ENCODE measurements around the gene ISOC2.
"Not testable (repeated sequence)": the region's sequence is repeated elsewhere in the genome, so short reads cannot be mapped to it uniquely, and the experiment has no call there.

Gene ISOC2

DNA sequence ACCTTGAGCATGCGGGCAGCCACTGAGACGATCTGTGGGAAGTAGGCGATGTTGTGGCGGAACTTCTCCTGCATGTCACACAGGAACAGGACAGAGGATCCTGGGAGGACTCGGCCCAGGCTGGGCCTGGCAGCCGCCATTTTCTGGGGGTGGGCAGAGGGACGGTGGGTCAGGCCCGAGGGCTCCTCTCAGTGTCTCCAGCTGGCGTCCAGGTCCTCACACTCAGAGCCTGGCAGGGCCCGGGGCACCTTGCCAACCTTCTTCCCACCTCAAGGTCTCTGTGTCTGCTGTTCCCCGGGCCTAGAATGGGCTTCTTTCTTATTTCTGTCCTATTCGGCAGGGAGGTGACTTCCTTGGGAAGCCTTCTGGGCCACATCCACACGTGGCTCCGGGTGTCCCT lies 5.1 kb downstream of the ISOC2 start:
- DNase-seq, result no peak

DNA sequence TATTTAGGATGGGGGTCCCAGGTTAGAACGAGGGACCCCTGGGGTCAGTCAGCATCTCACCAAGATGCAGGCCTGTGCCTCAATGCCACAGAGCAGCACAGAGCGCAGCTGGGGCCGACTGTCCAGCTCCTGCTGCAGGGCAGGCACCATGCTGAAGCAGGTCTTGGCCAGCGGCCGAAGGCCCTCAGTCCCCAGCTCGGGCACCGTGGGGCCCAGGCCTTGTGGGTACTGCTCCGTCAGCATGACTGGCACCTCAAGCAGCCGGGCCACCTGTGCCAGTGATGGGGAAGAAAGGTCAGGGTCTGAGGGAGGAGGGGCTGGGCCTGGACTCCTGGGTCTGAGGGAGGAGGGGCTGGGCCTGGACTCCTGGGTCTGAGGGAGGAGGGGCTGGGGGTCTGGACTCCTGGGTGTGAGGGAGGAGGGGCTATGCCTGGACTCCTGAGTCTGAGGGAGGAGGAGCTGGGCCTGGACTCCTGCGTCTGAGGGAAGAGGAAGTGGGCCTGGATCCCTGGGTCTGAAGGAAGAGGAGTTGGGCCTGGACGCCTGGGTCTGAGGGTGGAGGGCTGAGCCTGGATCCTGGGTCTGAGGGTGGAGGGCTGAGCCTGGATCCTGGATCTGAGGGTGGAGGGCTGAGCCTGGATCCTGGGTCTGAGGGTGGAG lies 5.7 kb downstream of the ISOC2 start:
- no peak for DNase-seq

DNA sequence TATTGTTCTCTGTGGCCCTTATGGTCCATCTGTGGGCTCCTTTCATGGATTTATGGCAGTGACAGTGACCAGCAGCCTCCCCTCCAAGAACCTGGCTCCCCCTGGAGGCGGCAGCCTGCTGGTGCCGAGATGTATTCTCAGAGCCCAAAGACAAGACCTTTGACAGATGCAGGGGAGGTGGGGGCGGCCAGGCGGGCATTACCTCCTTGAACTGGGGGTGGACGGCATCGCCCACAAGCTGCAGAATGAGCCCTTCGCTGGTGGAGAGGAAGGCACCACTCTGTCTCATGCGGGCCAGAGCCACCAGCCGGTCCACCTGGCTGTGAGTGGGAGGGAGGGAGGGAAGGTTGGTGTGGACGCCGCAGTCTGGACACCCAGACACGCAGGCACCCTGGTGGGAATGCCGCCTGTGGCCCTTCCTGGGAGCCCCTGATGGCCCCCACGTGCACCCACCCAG lies 6.6 kb downstream of the ISOC2 start:
- peak; percentile 43 for DNase-seq

DNA sequence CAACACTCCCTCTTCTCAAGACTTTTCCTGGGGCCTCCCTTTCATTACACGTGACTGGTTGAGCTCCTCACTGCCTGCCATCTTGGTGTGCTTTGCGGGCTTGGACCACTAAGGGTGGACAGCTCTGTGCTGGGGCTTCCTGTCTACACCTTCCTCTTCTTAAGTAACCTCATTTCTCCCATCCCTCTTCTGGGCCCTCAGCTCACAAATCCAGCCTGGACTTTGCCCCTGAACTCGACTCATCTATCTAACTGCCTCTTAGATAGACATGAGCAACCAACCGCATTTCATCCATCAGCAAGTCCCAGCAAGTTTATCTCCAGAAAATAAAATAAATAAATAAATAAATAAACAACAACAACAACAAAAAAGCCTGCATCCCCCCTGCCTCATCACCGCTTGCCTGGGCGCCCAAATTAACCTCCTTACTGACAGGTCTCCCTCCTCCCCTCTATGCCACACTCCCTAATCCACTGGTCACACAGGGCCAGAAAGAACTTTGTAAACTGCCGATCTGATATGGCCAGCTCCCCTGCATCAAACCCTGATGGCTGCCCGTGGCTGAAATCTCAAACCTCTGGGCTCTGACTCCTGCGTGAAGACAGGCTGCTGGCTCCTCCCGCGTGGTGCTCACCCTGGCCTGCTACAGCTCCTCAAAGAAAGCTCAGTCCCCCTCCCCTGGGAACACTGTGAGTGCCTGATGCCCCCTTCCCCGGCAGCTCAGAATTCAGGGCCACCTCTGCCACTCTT lies 7.8 kb downstream of the ISOC2 start:
- DNase-seq, result no peak

DNA sequence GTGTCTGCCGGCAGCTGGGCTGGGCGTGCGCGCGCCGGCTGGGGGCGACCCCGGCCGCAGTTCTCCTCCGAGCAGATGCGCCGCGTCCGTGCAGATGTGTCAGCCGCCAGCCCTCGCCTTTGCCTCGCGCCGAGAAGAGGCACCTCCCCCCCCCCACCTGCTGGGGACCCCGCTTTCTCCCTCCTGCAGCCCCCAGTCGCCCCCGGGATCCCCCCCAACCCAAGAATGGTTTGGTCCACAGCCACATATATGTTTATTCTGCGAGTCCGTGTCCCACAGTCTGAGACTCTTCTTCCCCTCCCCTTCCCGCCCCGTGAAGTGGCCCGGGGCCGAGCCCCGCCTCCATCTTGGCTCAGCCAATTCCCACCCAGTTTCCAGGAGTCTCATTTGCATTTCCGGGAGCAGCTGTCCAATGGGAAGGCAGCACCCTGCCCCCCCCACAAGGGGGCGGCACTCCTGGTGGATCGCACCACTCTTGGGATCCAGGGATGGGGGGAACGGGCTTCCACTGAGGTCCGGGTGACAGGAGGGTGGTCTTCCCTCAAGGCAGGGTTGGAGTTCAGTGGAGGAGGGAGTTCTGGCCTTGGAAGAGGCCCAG lies 8.6 kb downstream of the ISOC2 start:
- no peak for DNase-seq

DNA sequence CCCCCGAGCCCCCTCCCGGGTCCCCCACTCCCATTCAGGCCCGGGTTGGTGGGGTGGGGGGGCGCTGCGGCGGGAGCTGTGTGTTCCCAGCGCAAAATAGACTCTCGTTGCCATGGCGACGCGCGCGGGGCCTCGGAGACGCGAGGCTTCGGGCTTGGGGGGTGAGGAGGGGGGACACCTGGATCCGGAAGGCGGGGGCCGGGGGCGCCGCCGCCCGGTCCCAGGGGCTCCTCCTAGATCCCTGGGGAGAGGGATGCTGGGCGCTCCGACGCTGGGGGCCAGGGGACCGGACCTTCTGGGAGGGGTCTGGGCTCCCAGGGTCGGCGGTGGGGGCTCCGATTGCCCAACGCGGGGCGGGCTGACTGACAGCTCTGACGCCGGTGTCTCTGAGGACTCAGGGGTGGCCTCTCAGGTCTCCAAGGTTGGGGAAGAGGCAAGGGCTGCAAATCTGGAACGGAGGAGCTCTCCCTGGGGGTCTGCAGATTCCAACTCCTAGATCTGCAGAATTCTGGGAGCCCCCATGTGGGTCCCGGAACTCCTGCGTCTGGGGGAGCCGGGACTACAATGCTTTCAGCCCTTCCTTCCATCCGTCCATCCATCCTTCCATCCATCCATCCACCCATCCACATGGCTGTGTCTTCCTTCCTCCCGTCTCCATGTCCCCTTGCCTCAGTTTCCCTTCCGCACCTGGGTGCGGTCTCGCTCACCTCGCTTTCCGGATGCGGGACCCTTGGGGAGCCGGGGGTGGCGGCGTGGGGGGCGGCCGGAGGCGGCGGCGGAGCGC lies 9.3 kb downstream of the ISOC2 start:
- DNase-seq, result no peak

DNA sequence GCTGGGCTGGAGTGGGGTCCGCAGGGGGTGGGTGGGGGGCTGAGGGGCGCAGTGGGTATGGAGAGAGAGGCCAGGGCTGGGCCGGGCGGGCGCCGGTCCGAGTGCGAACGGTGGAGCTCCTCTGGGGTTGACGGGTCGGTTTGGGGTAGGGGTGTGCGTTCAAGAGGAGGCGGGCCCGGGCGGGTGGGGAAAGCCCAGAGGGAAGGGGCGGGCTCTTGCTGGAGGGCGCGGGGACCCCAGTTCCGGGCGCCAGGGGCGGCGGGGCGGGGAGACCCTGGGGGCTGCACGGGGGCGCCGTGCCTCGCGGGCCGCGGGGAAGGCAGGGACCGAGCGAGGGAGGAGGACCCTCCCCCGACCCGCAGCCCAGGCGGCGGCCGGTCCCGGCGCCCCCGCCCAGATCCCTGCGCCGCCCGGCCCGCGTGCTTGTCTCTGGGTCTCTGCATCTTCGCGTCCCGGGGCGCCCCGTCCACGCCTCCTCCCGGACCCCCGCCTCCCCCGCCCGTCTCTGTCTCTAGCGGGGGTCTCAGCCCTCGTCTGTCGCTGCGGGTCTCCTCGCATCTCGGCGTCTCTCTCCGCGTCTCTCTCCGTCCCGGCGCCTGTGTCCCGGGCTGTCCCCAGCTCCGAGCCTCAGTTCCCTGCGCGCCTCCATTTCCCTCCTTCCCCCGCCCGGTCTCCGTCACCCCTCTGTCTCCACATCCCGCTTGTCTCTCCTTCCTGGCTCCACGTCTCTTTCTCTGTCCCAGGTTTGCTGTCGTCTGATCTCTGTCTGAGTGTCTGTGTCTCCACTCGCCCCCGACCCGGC lies 10.1 kb downstream of the ISOC2 start:
- no peak for DNase-seq

DNA sequence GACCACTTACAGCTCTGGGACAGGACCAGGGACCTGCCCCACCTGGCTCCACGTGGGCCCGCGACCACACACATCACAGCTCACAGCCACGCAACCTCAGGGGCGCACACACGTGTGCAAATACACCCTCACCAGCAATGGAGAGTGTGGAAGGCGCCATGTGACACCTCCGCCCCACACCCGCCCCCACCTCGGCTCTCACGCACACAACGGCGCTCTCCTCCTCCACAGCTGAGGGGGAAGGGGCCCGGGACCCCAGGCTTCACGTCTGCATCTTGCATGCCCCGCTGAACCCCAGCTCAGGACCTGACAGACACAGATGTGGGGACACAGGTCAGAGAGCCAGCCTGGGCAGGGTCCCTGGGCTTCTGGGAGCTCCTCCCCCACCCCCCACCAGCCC lies 12.0 kb downstream of the ISOC2 start:
- no peak for DNase-seq

DNA sequence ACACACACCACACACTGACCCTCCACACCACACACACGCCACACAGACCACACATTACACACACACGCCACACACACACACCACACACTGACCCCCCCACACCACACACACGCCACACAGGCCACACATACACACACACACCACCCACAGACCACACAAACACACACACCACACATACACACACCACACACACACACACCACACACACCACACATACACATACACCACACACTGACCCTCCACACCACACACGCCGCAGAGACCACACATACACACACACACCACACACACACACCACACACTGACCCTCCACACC lies 13.3 kb downstream of the ISOC2 start:
- not testable (repeated sequence) for DNase-seq

DNA sequence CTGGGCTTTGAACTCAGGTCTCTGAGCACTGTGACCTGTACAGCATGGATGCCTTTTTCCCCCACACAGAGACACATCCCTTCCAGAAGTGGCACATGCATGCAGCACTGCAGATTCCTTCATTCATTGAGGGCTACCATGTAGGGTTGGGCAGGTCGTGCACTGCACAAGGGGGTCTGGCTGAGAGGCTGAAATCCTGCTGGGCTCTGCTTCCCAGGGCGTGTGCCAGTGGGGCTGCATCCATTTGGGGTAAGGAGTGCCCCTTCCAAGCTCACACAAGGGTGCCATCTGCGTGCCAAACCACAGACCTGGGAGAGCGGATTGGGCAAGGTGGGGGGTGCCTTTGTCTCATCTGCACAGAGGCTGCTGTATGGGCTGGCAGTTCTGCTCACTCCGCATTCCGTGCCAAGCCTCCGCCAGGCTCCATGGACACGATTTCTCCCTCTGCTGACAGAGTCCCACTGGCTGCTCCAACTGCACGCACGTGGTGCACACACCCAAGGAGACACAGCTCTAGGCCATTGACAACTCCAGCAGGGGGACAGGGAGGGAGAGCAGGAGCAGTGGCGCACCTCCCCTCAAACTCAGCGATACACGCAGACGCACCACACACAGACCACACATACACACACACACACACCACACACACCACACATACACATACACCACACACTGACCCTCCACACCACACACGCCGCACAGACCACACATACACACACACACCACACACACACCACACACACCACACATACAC lies 13.8 kb downstream of the ISOC2 start:
- DNase-seq, result no peak

DNA sequence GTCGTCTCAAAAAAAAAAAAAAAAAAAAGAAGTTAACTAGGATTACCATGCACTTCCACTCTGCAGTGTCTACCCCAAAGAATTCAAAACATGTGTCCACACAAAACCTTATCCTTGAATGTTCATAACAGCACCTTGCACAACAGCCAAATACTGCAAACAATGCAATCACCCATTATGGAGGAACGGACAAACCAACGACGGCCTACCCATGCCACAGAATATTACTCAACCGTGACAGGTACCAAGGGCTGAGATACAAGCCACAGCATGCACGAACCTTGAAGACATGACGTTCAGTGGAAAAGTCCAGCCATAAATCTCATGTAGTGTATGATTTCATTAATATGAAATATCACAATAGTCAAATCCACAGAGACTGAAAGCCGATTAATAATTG lies 15.4 kb downstream of the ISOC2 start:
- DNase-seq, result no peak

DNA sequence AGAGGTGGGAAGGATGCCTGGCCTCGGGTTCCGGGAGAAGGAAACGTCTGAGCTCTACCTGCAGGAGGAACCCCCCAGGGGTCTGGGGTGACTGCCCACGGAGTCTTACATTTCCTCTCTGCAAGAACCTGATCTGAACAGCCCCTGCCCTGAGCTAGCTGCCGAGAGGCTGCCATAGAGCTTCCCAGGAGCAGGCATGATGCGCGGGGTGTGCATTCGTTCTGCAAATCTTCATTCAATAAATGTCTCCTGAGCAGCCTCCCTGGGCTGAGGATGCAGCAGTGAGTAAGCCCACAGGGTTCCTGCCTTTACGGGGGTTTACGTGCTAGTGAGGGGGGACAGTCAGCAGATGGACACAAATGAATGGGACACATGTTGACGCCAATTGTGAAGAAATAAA lies 16.8 kb downstream of the ISOC2 start:
- no peak for DNase-seq

DNA sequence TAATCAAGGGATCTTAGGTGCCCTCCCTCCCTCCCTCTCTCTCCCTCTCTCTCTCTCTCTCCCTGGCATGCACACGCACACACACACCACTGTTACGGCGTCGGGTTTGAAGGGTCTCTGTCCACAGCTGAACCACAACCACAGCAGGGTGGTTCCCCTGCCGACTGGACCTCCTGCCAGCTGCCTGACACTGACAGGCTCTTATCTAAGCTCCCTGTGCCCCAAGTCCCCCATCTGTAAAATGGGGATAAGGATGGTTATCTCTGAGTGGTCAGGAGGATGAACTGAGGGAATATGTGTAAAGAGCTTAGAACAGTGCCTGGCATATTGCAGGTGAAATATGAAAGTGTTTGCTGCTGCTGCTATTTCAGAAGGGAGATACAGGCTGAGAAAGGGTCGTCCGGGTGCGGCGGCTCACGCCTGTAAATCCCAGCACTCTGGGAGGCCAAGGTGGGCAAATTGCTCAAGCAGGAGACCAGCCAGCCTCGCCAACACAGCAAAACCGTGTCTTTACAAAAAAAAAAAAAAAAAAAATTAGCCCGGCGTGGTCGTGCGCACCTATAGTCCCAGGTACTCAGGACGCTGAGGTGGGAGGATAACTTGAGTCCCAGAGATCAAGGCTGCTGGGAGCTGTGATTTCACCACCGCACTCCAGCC lies 17.5 kb downstream of the ISOC2 start:
- DNase-seq, result no peak

DNA sequence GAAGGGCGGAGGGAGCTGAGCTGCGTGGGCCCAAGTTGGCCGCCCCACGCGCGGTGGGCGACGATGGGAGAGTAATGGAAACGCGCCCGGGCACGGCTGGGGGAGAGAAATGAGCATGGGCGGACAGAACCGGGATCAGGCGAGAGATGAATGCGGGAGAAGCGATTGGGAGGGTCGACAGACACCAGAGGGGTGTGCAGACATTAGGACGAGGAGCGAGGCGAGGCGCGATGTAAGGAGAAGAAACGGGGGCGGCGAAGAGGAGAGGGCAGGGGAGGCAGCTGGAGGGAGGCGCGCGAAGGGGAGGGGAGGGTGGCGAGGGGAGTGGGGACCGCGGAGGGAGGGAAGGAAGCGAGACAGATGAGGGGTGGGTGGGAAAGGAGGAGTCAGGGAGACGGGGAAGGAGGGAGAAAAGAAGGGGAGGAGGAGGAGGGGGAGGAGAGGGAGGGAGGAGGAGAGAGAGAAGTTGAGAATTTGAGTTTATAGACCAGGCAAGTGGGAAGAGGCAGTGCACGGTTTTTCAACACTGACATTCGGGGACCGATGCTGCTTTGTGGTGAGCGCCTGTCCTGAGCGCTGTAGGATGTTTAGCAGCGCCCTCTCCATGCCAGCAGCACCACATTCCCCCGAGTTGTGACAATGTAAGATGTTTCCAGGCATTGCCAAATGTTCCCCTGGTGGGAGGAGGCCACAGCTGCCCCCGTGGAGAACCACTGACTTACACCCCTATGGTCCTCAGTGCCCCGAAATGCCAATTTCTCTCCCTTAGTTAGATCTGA lies 18.2 kb downstream of the ISOC2 start, which contains the start of gene SHISA7:
Gene SHISA7, minus strand, starts transcription at position 256 of the 779 bp plus-strand sequence. CDS start 437 bp downstream, outside the sequence.
- no peak for DNase-seq

DNA sequence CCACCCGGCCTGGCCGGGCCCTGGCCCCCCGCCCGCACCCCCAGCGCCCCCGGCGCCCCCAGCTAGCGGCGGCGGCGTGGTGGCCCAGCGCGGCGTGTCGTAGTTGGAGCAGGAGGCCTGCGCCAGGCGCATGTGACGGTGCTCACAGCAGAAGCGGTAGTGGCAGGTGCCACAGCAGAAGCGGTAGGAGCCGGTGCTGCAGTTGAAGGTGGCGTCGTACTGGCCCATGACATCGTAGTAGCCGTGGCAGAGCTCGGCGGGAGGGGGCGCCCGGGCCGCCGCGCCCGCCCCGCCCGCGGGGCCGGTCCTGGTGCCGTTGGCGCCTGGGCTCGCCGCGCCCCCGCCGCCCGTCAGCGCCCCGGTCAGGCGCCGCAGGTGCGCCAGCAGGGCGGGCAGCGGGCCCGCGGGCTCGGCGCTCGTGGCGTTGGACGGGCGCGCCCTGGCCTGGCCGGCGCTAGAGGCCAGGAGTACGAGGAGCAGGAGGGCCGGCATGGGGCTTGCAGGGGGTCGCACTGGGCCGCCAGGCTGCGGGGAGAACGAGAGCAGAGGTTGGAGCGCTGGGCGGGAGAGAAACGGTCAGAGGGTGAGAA lies 19.0 kb downstream of the ISOC2 start:
- DNase-seq, result no peak

DNA sequence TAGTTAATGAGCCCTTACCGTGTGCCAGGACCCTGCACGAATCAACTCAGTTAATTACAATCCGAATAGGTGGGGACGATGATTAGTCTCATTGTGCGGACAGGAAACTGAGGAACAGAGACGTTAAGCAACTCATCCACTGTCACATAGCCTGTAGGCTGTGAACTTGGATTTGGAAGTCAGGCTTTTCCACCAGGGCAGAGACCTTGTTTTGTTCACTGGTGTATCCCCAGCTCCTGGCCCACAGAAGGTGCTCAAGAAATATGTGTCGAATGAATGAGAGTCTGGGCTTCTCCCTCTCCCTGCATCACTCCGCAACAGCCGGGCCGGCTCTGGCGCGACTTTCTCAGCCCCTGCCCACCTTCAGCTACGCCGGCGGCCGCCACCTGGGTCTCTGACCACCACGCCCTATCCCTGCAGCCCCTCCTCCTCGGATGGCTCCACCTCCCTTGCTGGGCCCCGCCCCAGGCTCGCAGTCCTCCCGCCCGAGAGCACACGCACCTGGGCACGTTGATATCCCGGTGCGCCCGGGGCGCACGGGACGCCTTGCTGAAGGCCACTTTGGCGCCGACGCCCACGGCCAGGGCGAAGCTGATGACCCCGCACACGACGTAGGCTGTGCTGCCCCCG lies 19.6 kb downstream of the ISOC2 start:
- DNase-seq, result no peak

DNA sequence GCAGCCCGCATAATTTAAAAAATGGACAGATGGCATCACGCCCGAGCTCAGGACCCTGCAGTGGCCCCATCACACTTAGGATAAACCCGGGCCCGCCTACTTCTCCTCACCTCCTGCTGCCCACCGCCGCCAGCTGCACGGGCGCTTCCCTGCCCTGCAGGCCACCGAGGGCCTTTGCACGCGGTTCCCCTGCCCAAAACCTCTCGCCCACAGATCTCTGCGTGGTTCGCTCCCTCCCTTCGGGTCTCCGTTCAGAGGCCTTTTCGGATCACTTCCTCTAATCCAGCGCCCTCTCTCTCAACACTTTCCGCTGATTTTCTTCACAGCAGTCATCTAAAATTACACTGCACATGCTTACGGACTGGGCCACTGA lies 20.1 kb downstream of the ISOC2 start:
- DNase-seq, result no peak

DNA sequence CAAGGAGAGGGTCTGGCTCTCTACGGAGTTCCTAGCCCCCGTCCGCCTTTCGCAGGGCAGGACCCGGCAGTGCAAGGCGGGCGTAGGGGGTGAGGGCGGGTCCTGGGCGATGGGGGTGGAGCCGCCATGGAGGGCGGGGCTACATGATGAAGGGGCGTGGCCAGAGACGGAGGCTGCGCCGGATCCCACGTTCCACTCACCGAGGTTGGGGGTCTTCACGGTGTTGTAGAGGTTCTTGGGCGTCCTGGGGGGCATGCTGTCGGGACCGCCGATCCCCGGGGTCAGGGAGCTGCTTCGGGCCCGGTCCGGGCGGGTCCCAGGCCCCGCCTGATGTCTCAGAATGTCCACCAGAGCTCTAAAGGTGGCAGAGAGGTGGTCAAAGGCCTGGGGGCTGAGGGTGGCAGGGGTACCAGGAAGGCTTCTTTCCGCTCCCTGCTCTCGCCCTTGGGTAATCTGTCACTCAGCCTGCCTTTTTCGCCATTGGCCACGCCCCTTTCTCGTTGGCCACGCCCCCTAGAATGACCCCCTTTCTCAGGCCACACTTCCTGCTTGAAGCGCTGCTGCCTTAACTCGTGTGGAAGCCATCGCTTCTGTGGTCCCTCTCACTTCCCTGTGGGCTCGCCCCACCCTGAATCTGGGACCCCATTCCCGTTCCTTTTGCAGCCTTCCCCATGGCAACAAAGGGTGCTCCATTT lies 20.9 kb downstream of the ISOC2 start:
- no peak for DNase-seq

DNA sequence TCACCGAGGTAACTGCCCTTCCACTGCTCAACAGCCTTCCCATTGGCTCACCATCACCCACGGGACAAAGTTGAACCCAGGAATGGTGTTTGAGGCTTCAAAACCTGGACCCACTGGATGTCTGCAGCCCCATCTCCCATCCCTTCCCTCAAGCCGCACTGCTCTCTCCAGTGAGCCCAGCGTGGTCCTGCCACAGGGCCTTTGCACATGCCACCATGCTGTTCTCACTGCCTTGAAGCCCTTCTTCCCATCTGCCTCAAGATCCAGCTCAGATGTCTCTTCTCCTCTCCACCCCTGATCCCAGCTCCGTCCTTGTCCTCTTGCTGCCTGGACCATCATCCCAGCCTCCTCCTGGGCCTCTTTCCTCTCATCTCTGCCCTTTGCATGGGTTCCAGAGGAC lies 22.4 kb downstream of the ISOC2 start:
- no peak for DNase-seq

Data from activated gamma-delta T cell treated with Interleukin-2 at 50 U/mL for 16 hours (primary cell).